Liver (tissue), 3 donors: ENCODE results near the gene GRIA3.

ENCODE experiments used
- CTCF ChIP-seq: fragments of 150-350 bp; IDR thresholded peaks from 2 replicates; pipeline ENCODE4 v1.5.1; 2017; ENCODE audit warnings: improper control_type of control experiment, low read depth, low read length; ENCODE audit not compliant: missing input control
- EGR1 ChIP-seq, 2 donors: IDR thresholded peaks; 2 replicates each; pipeline ENCODE4 v1.6.1; 2016 to 2018; ENCODE audit warnings: antibody characterized with exemption in 2 of 2, low read depth in 2 of 2
- HNF4G ChIP-seq: IDR thresholded peaks from 2 replicates; pipeline ENCODE4 v1.6.1; 2016; ENCODE audit warnings: antibody characterized with exemption
- SP1 ChIP-seq: IDR thresholded peaks from 2 replicates; pipeline ENCODE4 v1.6.1; 2018; ENCODE audit warnings: antibody characterized with exemption, mild to moderate bottlenecking
- ZBTB33 ChIP-seq: IDR thresholded peaks from 2 replicates; pipeline ENCODE4 v1.6.1; 2016; ENCODE audit warnings: antibody characterized with exemption
- TF ChIP-seq, protein P1 (sequence below): IDR thresholded peaks from 2 replicates; pipeline ENCODE4 v1.6.1; 2016; ENCODE audit warnings: antibody characterized with exemption, mild to moderate bottlenecking
- TF ChIP-seq, protein P2 (sequence below): IDR thresholded peaks from 2 replicates; pipeline ENCODE4 v1.6.1; 2016; ENCODE audit warnings: antibody characterized with exemption
- TF ChIP-seq, protein P3 (sequence below): IDR thresholded peaks from 2 replicates; pipeline ENCODE4 v1.6.1; 2016; ENCODE audit warnings: antibody characterized with exemption
- donor health status: healthy.
- donor health status: healthy.

- TF ChIP-seq, protein P1, sequence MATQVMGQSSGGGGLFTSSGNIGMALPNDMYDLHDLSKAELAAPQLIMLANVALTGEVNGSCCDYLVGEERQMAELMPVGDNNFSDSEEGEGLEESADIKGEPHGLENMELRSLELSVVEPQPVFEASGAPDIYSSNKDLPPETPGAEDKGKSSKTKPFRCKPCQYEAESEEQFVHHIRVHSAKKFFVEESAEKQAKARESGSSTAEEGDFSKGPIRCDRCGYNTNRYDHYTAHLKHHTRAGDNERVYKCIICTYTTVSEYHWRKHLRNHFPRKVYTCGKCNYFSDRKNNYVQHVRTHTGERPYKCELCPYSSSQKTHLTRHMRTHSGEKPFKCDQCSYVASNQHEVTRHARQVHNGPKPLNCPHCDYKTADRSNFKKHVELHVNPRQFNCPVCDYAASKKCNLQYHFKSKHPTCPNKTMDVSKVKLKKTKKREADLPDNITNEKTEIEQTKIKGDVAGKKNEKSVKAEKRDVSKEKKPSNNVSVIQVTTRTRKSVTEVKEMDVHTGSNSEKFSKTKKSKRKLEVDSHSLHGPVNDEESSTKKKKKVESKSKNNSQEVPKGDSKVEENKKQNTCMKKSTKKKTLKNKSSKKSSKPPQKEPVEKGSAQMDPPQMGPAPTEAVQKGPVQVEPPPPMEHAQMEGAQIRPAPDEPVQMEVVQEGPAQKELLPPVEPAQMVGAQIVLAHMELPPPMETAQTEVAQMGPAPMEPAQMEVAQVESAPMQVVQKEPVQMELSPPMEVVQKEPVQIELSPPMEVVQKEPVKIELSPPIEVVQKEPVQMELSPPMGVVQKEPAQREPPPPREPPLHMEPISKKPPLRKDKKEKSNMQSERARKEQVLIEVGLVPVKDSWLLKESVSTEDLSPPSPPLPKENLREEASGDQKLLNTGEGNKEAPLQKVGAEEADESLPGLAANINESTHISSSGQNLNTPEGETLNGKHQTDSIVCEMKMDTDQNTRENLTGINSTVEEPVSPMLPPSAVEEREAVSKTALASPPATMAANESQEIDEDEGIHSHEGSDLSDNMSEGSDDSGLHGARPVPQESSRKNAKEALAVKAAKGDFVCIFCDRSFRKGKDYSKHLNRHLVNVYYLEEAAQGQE = no peak
- TF ChIP-seq CTCF (no peak), SP1 (no peak), HNF4G (no peak), EGR1 (IDR thresholded peaks at IDR 0.05; ENCODE audit: low read depth in 2 of 2) (no peak), ZBTB33 (no peak)
- TF ChIP-seq, protein P2, sequence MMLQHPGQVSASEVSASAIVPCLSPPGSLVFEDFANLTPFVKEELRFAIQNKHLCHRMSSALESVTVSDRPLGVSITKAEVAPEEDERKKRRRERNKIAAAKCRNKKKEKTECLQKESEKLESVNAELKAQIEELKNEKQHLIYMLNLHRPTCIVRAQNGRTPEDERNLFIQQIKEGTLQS = no peak
- TF ChIP-seq, protein P3, sequence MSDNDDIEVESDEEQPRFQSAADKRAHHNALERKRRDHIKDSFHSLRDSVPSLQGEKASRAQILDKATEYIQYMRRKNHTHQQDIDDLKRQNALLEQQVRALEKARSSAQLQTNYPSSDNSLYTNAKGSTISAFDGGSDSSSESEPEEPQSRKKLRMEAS = no peak
Observed at GRCh38 chrX:123405231-123405630, 221.2 kb downstream of the GRIA3 start.
